ENCODE data around the gene PPP1R2C. TPM values are rescaled to one million over a fixed set of nuclear protein-coding genes. Genes with fewer than 3 reads are reported as not detected.

The PPP1R2C gene
- total and polyA plus RNA-seq, 4 experiments from 2014 or later = 0.90 to 1.8 TPM; not detected in 2

GRCh38 chrX:42807393-42807792, 29.4 kb upstream of the PPP1R2C start:
- Histone ChIP-seq H3K36me3 (ENCODE audit: insufficient read depth, low read length) (no peaks in the 10 kb centered on the region), H3K27me3 (ENCODE audit: insufficient read depth, low read length) (no peaks in the 10 kb centered on the region), H3K27ac (ENCODE audit: low read depth, low read length) (no peak overlapping the region), H3K4me1 (ENCODE audit: insufficient read depth, low read length) (no peaks in the 10 kb centered on the region), H3K4me3 (ENCODE audit: low read length in 2 of 2) (no peak overlapping the region), H3K9me3 (ENCODE audit: control insufficient read depth in 1 of 2, low read length in 2 of 2) (no peaks in the 10 kb centered on the region)
- CTCF ChIA-PET (ENCODE audit: partially characterized antibody) = no interaction called here
- H3K27me3 Mint-ChIP-seq = no peaks in the 10 kb centered on the region
- H3K36me3 Mint-ChIP-seq = no peaks in the 10 kb centered on the region
- POLR2A ChIA-PET (ENCODE audit: partially characterized antibody) = no interaction called here
- peaks cover 0 to 3% (median under 1%) of the 10 kb centered on the region in 8 donors for H3K9me3 Mint-ChIP-seq
- no peak overlapping the region for H3K4me3 Mint-ChIP-seq
- no peak for DNase-seq
- intact Hi-C loops (cut with micrococcal nuclease) = no loop called here
- no peak overlapping the region for H3K27ac Mint-ChIP-seq
- no peaks in the 10 kb centered on the region for H3K4me1 Mint-ChIP-seq

- DNase-seq = no peak
- POLR2A ChIA-PET (ENCODE audit: partially characterized antibody) = no interaction called here
- Mint-ChIP-seq H3K9me3 (peaks cover 0 to 8% (median 0%) of the 10 kb centered on the region in 8 donors), H3K4me1 (no peaks in the 10 kb centered on the region), H3K36me3 (no peaks in the 10 kb centered on the region), H3K27me3 (no peaks in the 10 kb centered on the region), H3K27ac (peak overlapping the region in 1 of 7 donors; percentile 20), H3K4me3 (no peak overlapping the region)
- H3K36me3 ChIP-seq (ENCODE audit: insufficient read depth, low read length) = no peaks in the 10 kb centered on the region
- intact Hi-C loops (cut with micrococcal nuclease) = no loop called here
- H3K27ac ChIP-seq (ENCODE audit: low read depth, low read length) = no peak overlapping the region
- H3K9me3 ChIP-seq (ENCODE audit: control insufficient read depth in 1 of 2, low read length in 2 of 2) = no peaks in the 10 kb centered on the region
- H3K27me3 ChIP-seq (ENCODE audit: insufficient read depth, low read length) = no peaks in the 10 kb centered on the region
- H3K4me3 ChIP-seq (ENCODE audit: low read length in 2 of 2) = no peak overlapping the region
- CTCF ChIA-PET (ENCODE audit: partially characterized antibody) = no interaction called here
- no peaks in the 10 kb centered on the region for H3K4me1 ChIP-seq (ENCODE audit: insufficient read depth, low read length)
These were observed 26.6 kb upstream of the PPP1R2C start for GRCh38 chrX:42804524-42804923.

- no peak for DNase-seq
- Mint-ChIP-seq H3K27me3 (no peaks in the 10 kb centered on the region), H3K9me3 (peaks cover 0 to 8% (median 0%) of the 10 kb centered on the region in 8 donors), H3K4me3 (no peak overlapping the region), H3K36me3 (no peaks in the 10 kb centered on the region), H3K27ac (no peak overlapping the region), H3K4me1 (no peaks in the 10 kb centered on the region)
- Histone ChIP-seq H3K4me3 (ENCODE audit: low read length in 2 of 2) (no peak overlapping the region), H3K27ac (ENCODE audit: low read depth, low read length) (no peak overlapping the region), H3K4me1 (ENCODE audit: insufficient read depth, low read length) (no peaks in the 10 kb centered on the region), H3K9me3 (ENCODE audit: control insufficient read depth in 1 of 2, low read length in 2 of 2) (no peaks in the 10 kb centered on the region), H3K36me3 (ENCODE audit: insufficient read depth, low read length) (no peaks in the 10 kb centered on the region), H3K27me3 (ENCODE audit: insufficient read depth, low read length) (no peaks in the 10 kb centered on the region)
- intact Hi-C loops (cut with micrococcal nuclease) = no loop called here
- CTCF ChIA-PET (ENCODE audit: partially characterized antibody) = no interaction called here
- POLR2A ChIA-PET (ENCODE audit: partially characterized antibody) = no interaction called here
These were observed 25.4 kb upstream of the PPP1R2C start for GRCh38 chrX:42803320-42803719.

- Histone ChIP-seq H3K4me1 (ENCODE audit: insufficient read depth, low read length) (no peaks in the 10 kb centered on the region), H3K27me3 (ENCODE audit: insufficient read depth, low read length) (no peaks in the 10 kb centered on the region), H3K4me3 (ENCODE audit: low read length in 2 of 2) (no peak overlapping the region), H3K36me3 (ENCODE audit: insufficient read depth, low read length) (no peaks in the 10 kb centered on the region), H3K9me3 (ENCODE audit: control insufficient read depth in 1 of 2, low read length in 2 of 2) (no peaks in the 10 kb centered on the region), H3K27ac (ENCODE audit: low read depth, low read length) (no peak overlapping the region)
- POLR2A ChIA-PET (ENCODE audit: partially characterized antibody) = no interaction called here
- CTCF ChIA-PET (ENCODE audit: partially characterized antibody) = no interaction called here
- no peak overlapping the region for H3K27ac Mint-ChIP-seq
- intact Hi-C loops (cut with micrococcal nuclease) = no loop called here
- peaks cover 0 to 1% (median 0%) of the 10 kb centered on the region in 4 donors for H3K4me1 Mint-ChIP-seq
- no peak for DNase-seq
- peaks cover 0 to 13% (median 4%) of the 10 kb centered on the region in 8 donors for H3K9me3 Mint-ChIP-seq
- H3K4me3 Mint-ChIP-seq = no peak overlapping the region
- H3K27me3 Mint-ChIP-seq = no peaks in the 10 kb centered on the region
- peaks cover 0 to 2% of the 10 kb centered on the region in 2 donors for H3K36me3 Mint-ChIP-seq
These were observed 19.8 kb upstream of the PPP1R2C start for GRCh38 chrX:42797651-42798269.

GRCh38 chrX:42783451-42783850, 5.5 kb upstream of the PPP1R2C start:
- Histone ChIP-seq H3K36me3 (ENCODE audit: insufficient read depth, low read length) (no peaks in the 10 kb centered on the region), H3K9me3 (ENCODE audit: control insufficient read depth in 1 of 2, low read length in 2 of 2) (no peaks in the 10 kb centered on the region), H3K27ac (ENCODE audit: low read depth, low read length) (no peak overlapping the region), H3K4me1 (ENCODE audit: insufficient read depth, low read length) (no peaks in the 10 kb centered on the region), H3K27me3 (ENCODE audit: insufficient read depth, low read length) (no peaks in the 10 kb centered on the region), H3K4me3 (ENCODE audit: low read length in 2 of 2) (no peak overlapping the region)
- Mint-ChIP-seq H3K4me3 (no peak overlapping the region), H3K36me3 (peaks cover 0 to 9% of the 10 kb centered on the region in 2 donors), H3K9me3 (peaks cover 0 to 6% (median 2%) of the 10 kb centered on the region in 8 donors), H3K27me3 (no peaks in the 10 kb centered on the region), H3K27ac (no peak overlapping the region), H3K4me1 (peaks cover 0 to 5% (median 2%) of the 10 kb centered on the region in 4 donors)
- CTCF ChIA-PET (ENCODE audit: partially characterized antibody) = no interaction called here
- intact Hi-C loops (cut with micrococcal nuclease) = no loop called here
- DNase-seq = no peak
- POLR2A ChIA-PET (ENCODE audit: partially characterized antibody) = no interaction called here

GRCh38 chrX:42776195-42776594, 1.8 kb downstream of the PPP1R2C start:
- H3K4me3 Mint-ChIP-seq = no peak overlapping the region

GRCh38 chrX:42772874-42773273, 5.1 kb downstream of the PPP1R2C start:
- POLR2A ChIA-PET (ENCODE audit: partially characterized antibody) = no interaction called here
- no peak for DNase-seq
- Mint-ChIP-seq H3K27ac (no peak overlapping the region), H3K27me3 (peaks cover 0 to 2% of the 10 kb centered on the region in 2 donors), H3K4me3 (no peak overlapping the region), H3K4me1 (peaks cover 0 to 7% (median 5%) of the 10 kb centered on the region in 4 donors), H3K36me3 (no peaks in the 10 kb centered on the region), H3K9me3 (peaks cover 0 to 3% (median 0%) of the 10 kb centered on the region in 8 donors)
- intact Hi-C loops (cut with micrococcal nuclease) = no loop called here
- no peaks in the 10 kb centered on the region for H3K9me3 ChIP-seq (ENCODE audit: control insufficient read depth in 1 of 2, low read length in 2 of 2)
- no peak overlapping the region for H3K4me3 ChIP-seq (ENCODE audit: low read length in 2 of 2)
- CTCF ChIA-PET (ENCODE audit: partially characterized antibody) = no interaction called here
- H3K27me3 ChIP-seq (ENCODE audit: insufficient read depth, low read length) = no peaks in the 10 kb centered on the region
- no peaks in the 10 kb centered on the region for H3K36me3 ChIP-seq (ENCODE audit: insufficient read depth, low read length)
- H3K4me1 ChIP-seq (ENCODE audit: insufficient read depth, low read length) = no peaks in the 10 kb centered on the region
- no peak overlapping the region for H3K27ac ChIP-seq (ENCODE audit: low read depth, low read length)

More at GRCh38 chrX:42776195-42776594, 1.8 kb downstream of the PPP1R2C start:
- no peaks in the 10 kb centered on the region for H3K36me3 ChIP-seq (ENCODE audit: insufficient read depth, low read length)
- H3K4me1 ChIP-seq (ENCODE audit: insufficient read depth, low read length) = no peaks in the 10 kb centered on the region
- Mint-ChIP-seq H3K4me1 (peaks cover 4 to 13% (median 7%) of the 10 kb centered on the region in 4 donors), H3K27ac (peak overlapping the region in 3 of 7 donors; percentile 28 to 41 (median 29)), H3K27me3 (no peaks in the 10 kb centered on the region), H3K9me3 (peaks cover 0 to 12% (median 2%) of the 10 kb centered on the region in 8 donors), H3K36me3 (peaks cover 0 to 9% of the 10 kb centered on the region in 2 donors)
- H3K27me3 ChIP-seq (ENCODE audit: insufficient read depth, low read length) = no peaks in the 10 kb centered on the region
- no peak overlapping the region for H3K4me3 ChIP-seq (ENCODE audit: low read length in 2 of 2)
- ChIA-PET CTCF (ENCODE audit: partially characterized antibody) (no interaction called here), POLR2A (ENCODE audit: partially characterized antibody) (no interaction called here)
- intact Hi-C loops (cut with micrococcal nuclease) = no loop called here
- no peak overlapping the region for H3K27ac ChIP-seq (ENCODE audit: low read depth, low read length)
- H3K9me3 ChIP-seq (ENCODE audit: control insufficient read depth in 1 of 2, low read length in 2 of 2) = no peaks in the 10 kb centered on the region
- DNase-seq = no peak

Measured in CD4-positive, alpha-beta memory T cell (primary cell).